ENCODE results near the gene ZFR.
"Not testable (repeated sequence)": the region's sequence is repeated elsewhere in the genome, so short reads cannot be mapped to it uniquely, and the experiment has no call there.

ZFR gene

GRCh38 chr5:32405507-32405906 is 39.0 kb downstream of the ZFR start:
- DNase-seq, result no peak

- no peak for DNase-seq
These were observed 40.8 kb downstream of the ZFR start for GRCh38 chr5:32403760-32404159.

DNA sequence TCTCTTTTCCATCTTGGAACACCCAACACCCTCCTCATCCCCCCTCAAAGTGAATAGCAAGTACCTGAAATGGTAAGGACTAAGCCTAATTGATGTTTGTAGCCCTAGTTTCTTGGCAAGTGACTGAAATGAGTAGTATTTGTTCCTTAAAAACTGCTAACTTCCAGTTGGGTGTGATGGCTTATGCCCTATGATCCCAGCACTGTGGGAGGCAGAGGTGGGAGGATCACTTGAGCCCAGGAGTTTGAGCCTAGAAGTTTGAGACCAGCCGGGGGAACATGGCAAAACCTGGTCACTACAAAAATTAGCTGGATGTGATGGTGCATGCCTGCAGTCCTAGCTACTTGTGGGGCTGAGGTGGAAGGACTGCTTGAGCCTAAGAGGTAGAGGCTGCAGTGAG is 44.1 kb downstream of the ZFR start:
- DNase-seq, result no peak

DNA sequence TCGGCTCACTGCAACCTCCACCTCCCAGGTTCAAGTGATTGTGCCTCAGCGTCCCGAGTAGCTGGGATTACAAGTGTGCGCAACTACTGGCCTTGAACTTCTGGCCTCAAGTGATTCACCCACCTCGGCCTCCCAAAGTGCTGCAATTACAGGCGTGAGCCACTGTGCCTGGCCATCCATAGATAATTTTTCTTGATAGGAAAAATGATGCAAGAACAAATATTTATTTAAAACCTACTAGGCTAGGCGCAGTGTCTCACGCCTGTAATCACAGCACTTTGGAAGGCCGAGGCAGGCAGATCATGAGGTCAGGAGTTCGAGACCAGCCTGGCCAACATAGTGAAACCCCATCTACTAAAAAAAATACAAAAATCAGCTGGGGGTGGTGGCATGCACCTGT is 45.8 kb downstream of the ZFR start:
- DNase-seq, result not testable (repeated sequence)

DNA sequence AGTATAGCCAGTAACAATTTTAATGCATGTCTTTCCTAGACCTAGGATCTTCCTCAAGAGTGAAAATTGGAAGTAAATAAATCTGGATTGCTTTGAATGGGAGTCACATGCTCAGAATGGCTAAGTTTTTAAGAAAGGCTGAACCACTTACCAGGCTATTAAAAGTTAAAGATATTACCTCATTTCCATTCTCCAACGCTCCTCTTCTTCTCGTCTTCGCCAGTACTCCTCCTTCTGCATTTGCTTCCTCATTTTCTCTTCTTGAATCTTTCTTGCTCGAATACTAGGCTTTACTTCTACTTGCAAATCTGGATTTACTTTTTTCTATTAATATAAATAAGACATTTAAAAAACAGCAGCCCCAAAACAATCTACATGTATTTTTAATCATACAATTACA is 49.6 kb downstream of the ZFR start:
- DNase-seq, result no peak

GRCh38 chr5:32392039-32392438 is 52.5 kb downstream of the ZFR start:
- DNase-seq, result no peak

GRCh38 chr5:32390819-32391591 is 53.5 kb downstream of the ZFR start:
- DNase-seq, result no peak

- DNase-seq, result no peak
These were observed 56.0 kb downstream of the ZFR start for GRCh38 chr5:32388432-32389129.

GRCh38 chr5:32387841-32388240 is 56.7 kb downstream of the ZFR start:
- DNase-seq, result no peak

GRCh38 chr5:32387211-32387610 is 57.3 kb downstream of the ZFR start:
- no peak for DNase-seq

DNA sequence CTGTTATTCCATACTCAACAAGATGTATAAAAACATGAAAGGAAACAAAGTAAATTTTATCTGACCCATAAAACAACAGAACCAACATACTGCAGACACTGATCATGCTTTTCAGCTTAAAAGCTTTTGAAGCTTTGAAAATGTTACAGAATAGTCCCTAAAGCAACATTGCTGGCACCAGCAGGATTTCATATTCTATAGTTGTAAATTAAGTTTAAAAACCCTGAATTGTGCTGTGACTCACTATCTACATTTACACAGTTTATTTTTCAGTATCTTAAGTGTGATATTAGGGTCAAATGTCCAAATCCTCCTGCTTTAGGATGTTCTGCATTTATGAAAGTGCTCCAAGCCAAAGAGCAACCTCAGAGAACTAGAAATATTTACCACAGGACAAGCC is 59.9 kb downstream of the ZFR start:
- DNase-seq, result no peak

GRCh38 chr5:32383586-32383985 is 61.0 kb downstream of the ZFR start:
- DNase-seq, result no peak

DNA sequence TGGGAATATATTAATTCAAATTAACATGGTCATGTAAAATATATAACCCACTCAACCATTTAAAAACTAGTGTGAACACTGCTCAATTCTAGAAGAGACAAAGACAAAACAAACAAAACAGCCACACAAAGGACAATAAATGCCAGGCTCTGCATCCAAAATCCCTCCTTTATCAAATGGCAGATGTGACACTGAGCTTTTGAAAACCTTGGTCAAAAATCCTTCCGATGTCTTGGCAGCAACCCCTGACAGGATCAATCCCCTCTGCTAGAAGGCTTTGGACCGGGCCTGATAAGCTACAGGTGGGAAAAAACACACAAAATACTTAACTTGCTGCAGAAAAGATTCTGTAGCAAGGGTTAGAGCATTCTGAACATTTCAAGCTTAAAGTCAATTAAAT is 61.5 kb downstream of the ZFR start:
- no peak for DNase-seq

DNA sequence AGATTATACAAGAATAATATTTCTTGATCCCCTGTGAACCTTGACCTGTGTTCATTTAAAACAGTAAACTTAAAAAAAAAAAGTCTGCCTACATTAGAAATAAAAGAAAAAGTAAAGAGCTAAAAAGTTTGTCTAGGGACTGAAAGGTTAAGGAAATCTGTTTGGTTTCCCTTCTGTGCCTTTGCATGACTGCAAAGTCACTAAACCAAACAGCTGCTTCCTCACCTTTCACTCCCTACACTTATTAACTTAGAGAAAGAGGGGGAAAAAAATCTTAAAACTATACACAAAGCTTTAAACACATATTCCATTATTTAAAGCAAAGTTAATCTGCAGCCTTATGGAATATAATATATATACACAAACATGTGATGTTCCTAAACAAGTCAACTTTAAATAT is 65.1 kb downstream of the ZFR start:
- DNase-seq, result no peak

- DNase-seq, result no peak
These were observed 65.6 kb downstream of the ZFR start for GRCh38 chr5:32378966-32379365.

GRCh38 chr5:32369542-32370155 is 74.9 kb downstream of the ZFR start:
- DNase-seq, result no peak

DNA sequence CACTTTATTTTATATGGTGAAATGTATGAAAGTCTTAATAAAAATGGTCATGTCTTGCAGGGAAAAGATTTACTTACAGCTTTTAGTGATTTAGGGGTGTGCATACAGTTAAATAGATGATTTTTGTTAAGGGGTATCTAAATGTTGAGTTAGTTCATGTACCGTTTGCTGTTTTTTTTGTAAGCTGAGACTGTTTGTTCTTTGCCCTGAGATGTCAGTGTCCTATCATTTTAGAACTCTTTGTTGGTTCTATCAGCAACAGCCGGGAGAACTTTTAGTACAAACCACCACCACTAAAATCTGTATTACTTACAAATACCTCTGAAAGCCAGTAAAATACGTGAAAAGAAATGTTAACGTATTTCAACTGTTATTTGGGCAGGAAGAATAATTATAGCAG is 75.5 kb downstream of the ZFR start:
- no peak for DNase-seq

DNA sequence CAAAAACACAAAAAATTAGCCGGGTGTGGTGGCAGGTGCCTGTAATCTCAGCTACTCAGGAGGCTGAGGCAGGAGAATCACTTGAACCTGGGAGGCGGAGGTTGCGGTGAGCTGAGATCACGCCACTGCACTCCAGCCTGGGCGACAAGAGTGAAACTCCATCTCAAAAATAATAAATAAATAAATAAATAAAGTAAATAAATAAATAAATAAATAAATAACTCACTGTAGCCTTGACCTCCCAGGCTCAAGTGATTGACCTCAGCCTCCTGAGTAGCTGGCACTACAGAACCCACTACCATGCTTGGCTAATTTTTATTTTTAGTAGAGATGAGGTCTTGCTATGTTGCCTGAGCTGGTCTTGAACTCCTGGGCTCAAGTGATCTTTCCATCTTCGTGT is 77.3 kb downstream of the ZFR start:
- not testable (repeated sequence) for DNase-seq

GRCh38 chr5:32365623-32366022 is 78.9 kb downstream of the ZFR start:
- DNase-seq, result no peak

GRCh38 chr5:32363030-32363429 is 81.5 kb downstream of the ZFR start:
- no peak for DNase-seq

DNA sequence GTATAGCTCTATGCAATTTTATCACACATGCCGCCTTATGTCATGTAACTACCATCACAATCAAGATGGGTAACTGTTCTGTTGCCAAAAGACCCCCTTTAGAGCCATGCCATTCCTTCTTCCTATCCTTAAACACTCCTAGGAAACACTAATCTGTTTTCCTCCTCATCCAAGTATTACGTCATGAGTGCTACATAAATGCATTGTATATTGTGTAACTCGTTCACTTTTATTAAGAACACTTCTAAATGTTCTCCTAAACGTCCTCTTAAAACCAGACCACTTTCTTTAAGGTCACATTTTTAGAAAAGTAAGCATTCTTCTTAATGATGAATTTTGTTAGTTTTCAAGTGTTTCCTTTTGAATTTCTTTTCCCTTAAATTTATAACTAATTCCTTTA is 82.0 kb downstream of the ZFR start:
- no peak for DNase-seq

GRCh38 chr5:32360906-32361305 is 83.6 kb downstream of the ZFR start:
- DNase-seq, result no peak

- DNase-seq, result no peak
These were observed 85.9 kb downstream of the ZFR start for GRCh38 chr5:32358611-32359010.

DNA sequence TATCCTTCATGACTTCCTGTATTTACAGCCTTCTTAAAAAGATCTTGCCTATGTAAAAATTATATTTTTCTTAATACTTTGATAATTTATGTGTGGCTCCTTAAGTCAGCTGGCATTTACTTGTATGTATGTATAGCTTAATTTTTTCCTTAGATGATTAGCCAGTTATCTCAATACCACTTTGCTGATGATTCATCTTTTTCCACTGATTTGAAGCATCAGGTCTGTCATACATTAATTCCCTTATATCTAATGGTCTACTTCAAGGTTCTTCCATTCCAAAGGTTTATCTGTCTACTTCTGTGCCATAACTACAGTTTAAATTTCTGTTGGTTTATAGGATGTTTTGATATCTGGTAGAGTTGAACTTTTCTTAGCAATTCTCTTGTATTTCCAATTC is 86.9 kb downstream of the ZFR start:
- DNase-seq, result no peak
